SH-SY5Y (cell line): Measurements from ENCODE around the gene UBXN6.

Source experiments
- GATA2 ChIP-seq: IDR thresholded peaks from 2 replicates; pipeline ENCODE4 v1.6.1; 2011; ENCODE audit warnings: mild to moderate bottlenecking, low read depth, low read length
- GATA3 ChIP-seq: IDR thresholded peaks from 2 replicates; pipeline ENCODE4 v1.6.1; 2011; ENCODE audit warnings: low read depth, mild to moderate bottlenecking, low read length, moderate library complexity

UBXN6 gene, protein sequence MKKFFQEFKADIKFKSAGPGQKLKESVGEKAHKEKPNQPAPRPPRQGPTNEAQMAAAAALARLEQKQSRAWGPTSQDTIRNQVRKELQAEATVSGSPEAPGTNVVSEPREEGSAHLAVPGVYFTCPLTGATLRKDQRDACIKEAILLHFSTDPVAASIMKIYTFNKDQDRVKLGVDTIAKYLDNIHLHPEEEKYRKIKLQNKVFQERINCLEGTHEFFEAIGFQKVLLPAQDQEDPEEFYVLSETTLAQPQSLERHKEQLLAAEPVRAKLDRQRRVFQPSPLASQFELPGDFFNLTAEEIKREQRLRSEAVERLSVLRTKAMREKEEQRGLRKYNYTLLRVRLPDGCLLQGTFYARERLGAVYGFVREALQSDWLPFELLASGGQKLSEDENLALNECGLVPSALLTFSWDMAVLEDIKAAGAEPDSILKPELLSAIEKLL

DNA sequence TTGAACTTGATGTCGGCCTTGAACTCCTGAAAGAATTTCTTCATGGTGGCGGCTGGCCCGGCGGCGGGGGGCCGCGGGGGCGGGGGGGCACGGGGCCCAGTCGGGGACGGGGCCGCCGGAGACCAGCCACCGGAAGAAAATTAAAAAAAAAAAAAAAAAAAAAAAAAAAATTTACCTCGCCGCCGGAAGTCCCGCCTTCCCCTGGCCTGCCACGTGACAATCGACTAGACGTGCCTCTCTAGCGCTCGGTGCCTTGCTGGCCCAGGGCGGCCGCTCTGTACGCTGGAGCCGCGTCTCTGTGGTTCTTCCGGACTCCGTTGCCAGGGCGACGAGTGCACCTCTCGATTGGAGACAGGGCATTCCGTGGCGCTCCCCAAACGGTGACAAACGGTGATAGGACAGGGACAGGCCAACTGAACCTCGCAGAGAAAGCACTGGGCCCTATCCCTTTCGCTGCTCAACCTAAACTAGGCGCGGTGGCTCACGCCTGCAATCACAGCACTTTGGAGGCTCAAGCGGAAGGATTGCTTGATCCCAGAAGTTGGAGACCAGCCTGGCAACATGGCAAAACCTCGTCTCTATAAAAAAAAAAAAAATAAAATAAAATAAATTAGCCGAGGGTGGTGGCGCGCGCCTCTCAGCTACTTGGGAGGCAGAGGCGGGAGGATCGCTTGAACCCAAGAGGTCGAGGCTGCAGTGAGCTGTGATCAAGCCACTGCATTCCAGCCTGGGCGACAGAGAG is at the start of gene UBXN6:
TSS of gene UBXN6 (minus strand) at position 141 of the 742 bp plus-strand sequence. CDS start at position 44, 97 bp downstream.
- TF ChIP-seq GATA3 (no peak), GATA2 (no peak)

DNA sequence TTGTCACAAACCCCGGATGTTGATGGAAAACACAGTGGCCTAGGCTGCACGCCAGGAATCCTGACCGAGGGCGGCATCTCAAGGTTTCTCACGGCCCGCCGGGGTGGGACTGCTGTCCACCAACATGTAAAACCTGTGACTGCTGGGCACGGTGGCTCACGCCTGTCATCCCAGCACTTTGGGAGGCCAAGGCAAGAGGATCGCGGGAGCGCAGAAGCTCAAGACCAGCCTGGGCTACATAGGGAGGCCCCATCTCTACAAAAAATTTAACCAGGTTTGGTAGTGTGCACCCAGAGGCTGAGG is 49.5 kb upstream of the UBXN6 start:
- TF ChIP-seq GATA2, result no peak
- no peak for TF ChIP-seq GATA3

DNA sequence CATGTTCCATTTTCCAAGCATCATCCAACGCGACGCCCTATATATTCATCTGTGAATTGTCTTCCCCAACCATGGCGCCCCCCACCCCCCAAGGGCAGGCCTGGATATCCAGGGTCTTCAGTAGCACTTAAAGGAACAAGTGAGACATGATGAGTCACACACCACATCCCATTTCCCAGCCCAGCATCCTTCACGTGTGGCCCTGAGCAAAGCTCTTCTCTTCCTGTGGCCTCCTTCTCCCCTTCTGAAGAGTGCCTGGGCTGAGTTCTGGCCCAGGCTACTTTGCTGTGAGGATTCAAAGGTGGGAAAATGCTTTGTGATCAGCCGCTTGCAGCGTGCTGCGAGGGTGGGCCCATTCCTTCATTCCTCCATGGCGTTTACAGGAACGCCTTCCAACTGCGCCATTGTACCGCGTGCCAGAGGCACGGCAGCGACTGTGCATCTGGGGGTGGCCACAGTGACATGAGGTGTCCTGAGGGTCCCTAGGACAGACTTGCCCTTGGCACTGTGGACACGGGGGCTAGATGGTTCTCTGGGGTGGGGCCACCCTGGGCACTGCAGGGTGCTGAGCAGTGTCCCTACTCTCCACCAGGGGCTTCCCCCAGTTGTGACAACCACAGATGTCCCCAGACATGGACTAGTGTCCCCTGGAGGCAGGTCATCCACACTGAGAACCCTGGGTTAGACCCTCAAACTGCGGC is 49.0 kb upstream of the UBXN6 start:
- no peak for TF ChIP-seq GATA3
- no peak for TF ChIP-seq GATA2

DNA sequence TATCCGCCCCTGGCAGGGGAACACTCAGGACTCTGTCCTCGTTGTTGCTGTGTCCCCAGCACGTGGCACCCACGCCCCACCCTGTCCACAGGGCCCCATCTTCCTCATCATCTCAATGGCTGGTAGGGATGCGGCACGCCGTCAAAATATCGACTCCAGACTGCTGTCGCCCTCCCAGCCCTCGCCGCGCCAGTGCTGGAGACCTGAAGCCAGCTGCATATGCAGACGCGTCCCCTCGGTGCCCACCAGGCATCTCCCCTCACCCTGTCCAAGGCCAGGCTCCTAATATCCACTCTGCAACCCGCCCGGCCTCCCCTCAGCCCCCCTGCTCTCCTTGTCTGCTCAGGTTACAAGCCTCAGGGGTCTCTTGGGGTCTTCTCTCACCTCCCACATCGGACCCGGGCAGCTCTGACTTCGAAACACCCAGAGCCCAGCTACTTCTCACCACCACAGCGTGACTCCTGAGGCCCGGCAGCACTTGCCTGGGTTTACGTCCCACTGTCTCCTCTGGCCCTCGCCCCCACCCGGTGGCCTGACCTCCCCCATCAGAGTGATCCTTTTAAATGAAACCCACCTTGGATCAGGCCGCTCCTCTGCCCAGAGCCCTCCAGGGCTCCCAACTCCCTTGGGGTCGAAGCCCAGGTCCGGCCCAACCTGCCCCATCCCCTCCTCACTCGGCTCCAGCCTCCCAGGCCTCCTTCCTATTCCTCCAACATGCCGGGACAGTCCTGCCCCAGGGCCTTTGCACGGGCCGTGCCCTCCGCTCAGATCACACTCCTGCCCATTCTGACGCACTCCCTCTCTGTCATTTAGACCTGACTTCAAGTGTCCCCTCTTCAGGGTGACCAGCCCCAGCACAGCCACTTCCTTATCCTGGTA is 48.2 kb upstream of the UBXN6 start:
- TF ChIP-seq GATA2, result no peak
- no peak for TF ChIP-seq GATA3

DNA sequence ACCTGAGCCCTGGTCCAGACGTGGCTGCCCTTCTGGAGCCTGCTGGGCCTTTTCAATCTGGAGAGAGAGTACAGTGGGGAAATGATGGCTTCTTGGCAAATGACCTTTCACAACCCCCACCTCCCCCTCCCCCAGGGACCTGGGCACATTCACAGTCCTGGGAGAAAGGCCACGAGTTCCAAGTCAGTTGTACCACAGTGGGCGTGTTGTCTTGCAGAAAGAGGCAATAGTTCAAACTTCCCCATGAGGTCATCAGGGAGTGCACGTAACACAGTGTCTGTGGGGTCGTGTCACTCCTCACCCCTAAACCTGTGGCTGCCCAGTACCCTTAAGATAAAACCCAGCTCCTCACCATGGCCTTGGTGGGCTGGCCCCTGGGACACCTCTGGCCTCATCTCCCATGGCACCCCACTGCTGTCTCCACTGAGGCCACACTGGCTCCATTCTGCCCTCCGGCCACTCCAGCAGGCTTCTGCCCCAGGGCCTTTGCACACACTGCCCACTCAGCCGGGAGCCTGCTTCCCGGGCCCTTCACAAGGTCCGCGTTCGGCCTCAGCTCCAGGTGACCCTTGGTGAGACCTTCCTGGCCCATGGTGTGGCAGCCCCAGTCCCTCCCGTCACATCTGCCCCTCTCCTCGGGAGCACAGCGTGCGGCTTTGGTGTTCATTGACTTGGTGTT is 47.4 kb upstream of the UBXN6 start:
- no peak for TF ChIP-seq GATA3
- no peak for TF ChIP-seq GATA2

DNA sequence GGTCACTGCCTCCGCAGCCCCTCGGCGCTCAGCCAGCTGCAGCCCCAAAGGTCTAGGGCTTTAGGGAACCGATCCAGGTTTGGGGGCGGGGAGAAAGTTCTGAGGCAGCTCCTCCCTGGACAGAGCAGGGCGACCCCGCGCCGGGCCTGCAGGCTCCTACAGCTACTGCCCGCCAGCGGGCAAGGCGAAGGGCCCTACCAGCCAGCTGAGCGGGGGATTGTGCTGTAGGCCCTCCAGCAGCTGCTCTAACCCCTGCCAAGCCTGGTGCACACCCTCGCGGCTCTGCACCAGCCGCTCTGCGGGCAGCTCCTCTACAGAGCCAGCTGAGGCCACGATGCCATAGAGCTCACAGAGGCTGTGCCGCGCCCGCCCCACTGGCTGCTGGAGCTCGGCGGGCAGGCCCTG is 46.7 kb upstream of the UBXN6 start:
- TF ChIP-seq GATA2, result no peak
- TF ChIP-seq GATA3, result no peak

DNA sequence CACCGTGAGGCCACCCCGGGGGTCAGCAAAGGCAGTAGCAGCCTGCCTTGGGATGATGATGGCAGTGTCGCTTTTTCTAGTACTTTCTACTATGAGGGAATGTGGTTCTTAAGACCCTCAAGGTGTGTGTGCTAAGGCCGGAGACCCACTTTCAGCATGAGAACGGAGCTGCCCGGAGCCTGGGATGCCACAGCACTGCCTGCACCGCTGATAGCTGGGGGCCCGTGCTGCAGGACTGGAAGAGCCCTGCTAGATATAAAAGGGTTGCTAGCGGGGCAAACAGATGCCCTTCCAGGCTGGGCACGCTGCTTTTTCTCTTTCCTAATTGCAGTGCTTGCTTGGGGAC is 46.2 kb upstream of the UBXN6 start:
- TF ChIP-seq GATA3 (no peak), GATA2 (no peak)

DNA sequence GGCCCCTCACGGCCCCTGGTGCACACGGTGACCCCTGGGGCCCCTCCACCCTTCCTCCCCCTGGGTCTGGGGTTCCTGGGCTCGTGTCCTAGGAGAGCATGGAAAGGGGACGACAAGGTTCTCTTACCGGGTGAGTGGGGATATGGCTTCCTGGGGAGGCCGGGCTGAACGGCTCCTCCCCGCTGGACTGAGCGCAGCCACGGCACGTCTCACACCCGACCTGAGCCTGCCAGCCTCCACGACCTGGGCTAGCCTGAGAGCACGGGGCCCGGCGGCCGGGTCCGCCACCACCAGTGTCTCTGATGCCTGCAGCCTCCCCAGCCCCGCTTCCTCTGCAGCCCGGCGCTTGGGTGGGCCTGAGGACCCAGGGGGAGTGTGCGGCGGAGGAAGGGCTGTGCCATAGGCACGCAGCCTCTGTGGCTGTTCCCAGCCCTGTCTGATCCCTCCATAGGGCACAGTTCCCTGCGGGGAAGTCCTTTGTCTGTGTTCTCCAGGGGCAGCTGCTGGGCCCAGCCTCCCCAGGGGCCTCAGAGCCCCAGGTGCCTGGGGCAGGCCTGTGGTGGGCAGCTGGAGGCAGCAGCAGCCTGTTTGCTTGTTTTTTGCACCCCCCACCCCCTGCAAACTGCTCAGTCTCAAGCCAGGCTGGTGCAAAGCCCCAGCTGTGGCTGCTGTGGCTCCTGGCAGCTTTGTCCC is 45.7 kb upstream of the UBXN6 start:
- TF ChIP-seq GATA2 (no peak), GATA3 (no peak)

DNA sequence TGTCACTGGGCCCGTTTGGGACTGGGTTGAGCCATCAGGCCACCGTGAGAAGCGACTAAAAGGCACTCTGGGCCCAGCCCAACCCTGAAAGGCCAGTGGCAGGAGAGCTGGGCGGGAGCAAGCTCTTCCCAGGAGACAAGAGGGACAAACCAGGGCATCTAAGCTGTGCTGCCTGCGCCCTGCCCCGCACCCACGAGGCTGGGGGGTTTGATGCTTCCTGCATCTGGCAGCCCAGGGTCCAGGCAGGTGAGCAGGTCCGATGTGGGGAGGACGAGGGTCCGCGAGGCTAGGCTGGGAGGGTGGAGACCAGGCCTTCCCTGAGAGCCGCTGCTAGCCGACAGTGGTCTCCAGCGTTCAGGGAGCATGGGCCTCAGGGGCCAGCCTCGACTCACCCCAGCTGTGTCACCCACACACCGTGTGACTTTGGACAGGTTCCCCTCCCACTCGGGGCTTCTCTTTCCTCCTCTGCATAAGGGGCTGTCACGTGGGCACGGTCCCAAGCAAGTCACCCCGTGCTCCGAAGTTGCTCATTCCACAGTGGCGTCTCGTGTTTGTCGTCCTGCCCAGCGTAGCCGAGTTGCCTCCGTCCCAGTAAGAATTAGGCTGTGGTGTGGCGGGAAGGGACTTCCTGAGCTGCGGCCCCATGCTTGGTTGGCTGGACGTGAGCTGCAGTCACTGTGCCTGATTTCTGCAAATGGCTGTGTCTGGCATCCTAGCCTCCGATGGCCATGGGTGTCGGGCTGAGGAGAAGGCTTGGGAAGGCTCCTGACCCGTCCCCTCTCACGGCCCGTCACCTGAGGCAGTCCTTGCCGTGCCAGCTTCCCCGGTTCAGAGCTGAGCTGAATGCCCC is 44.9 kb upstream of the UBXN6 start:
- no peak for TF ChIP-seq GATA3
- TF ChIP-seq GATA2, result no peak

DNA sequence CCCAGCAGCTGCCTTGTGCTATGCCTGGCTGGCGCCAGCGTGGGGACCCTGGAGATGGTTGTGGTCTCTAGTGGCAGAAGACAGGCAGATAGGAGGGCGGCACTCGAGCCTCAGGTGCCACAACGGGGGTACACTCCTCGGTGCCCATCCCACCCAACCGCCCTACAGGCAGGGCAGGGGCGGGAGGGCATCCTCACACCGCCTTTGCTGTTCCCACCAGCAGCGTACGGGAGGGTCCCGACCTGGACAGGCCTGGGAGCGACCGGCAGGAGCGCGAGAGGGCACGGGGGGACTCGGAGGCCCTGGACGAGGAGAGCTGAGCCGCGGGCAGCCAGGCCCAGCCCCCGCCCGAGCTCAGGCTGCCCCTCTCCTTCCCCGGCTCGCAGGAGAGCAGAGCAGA is 44.1 kb upstream of the UBXN6 start:
- TF ChIP-seq GATA2, result no peak

DNA sequence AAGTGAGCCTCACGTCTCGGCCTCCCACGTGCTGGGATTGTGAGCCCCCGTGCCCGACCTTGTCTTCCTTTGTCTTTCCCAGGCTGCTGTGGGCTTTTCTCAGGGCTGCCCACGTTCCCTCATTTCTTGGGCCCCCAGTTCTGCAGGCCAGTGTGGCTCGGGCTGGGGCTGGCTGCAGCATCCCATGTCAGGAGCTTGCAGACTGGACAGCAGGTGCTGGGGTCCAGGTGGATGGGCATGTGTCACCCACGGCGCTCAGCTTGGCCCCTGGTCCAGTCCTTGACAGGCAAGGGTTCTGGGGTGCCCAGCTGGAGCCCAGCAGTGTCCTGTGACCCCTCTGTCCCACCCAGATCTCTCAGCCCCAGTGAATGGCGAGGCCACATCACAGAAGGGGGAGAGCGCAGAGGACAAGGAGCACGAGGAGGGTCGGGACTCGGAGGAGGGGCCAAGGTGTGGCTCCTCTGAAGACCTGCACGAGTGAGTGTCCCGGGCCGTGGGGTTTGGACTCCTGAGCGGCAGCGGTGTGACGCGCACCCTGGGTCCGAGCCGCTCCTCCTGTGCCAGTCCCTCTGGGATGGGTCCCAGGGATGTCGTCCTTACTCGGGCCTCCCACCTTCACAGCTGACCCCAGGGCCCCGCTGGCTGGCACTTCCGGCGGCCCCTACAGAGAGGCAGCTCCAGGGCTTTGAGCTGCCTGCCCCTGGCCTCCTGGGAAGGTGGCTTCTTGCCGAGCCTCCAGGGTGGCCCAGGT is 43.4 kb upstream of the UBXN6 start:
- TF ChIP-seq GATA2, result no peak
- no peak for TF ChIP-seq GATA3

DNA sequence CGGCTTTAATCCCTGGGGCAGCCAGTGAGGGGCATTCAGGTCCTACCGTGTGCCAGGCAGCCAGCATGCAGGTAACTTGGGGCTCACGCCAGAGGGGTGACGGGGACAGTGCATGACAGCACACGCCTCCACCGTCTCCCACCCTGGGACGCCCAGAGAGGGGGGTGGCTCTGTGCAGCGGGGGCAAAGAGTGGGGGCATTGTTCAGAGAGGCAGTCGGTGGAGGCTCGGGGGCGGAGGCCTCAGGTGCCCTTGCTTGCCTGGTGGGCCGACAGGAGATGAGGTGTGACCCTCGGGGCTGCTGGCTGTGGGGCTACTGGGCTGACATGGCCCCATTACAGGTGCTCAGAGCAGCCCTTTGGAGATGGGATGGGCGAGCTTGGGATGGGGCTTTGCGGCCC is 42.3 kb upstream of the UBXN6 start:
- TF ChIP-seq GATA3 (no peak), GATA2 (no peak)
